Muscle layer of colon (tissue), 2 donors: ENCODE results near the gene ERCC6L.

Experiments
- H3K27ac ChIP-seq: one replicate; pipeline ENCODE4 v1.7.0; 2013; ENCODE audit warnings: low read depth, mild to moderate bottlenecking, low read length, moderate library complexity
- H3K27me3 ChIP-seq, 2 donors: one replicate each; pipeline ENCODE4 v1.7.0; 2013; ENCODE audit warnings: low read length in 2 of 2, mild to moderate bottlenecking in 2 of 2; ENCODE audit not compliant: insufficient read depth in 2 of 2, control insufficient read depth in 1 of 2
- H3K36me3 ChIP-seq: one replicate; pipeline ENCODE4 v1.7.0; 2013; ENCODE audit warnings: mild to moderate bottlenecking, low read length; ENCODE audit not compliant: insufficient read depth
- H3K4me1 ChIP-seq: one replicate; pipeline ENCODE4 v1.7.0; 2013; ENCODE audit warnings: mild to moderate bottlenecking, low read length; ENCODE audit not compliant: insufficient read depth
- H3K4me3 ChIP-seq, 2 donors: one replicate each; pipeline ENCODE4 v1.7.0; 2013; ENCODE audit warnings: low read length in 2 of 2, low read depth in 1 of 2, mild to moderate bottlenecking in 1 of 2, moderate library complexity in 1 of 2
- H3K9ac ChIP-seq: one replicate; pipeline ENCODE4 v1.7.0; 2013; ENCODE audit warnings: low read length
- H3K9me3 ChIP-seq: one replicate; pipeline ENCODE4 v1.7.0; 2013; ENCODE audit warnings: mild to moderate bottlenecking, low read length
- donor health status: abdominal sarcoma.
- donor health status: Adenocarcinoma of cecum.

The ERCC6L gene, protein sequence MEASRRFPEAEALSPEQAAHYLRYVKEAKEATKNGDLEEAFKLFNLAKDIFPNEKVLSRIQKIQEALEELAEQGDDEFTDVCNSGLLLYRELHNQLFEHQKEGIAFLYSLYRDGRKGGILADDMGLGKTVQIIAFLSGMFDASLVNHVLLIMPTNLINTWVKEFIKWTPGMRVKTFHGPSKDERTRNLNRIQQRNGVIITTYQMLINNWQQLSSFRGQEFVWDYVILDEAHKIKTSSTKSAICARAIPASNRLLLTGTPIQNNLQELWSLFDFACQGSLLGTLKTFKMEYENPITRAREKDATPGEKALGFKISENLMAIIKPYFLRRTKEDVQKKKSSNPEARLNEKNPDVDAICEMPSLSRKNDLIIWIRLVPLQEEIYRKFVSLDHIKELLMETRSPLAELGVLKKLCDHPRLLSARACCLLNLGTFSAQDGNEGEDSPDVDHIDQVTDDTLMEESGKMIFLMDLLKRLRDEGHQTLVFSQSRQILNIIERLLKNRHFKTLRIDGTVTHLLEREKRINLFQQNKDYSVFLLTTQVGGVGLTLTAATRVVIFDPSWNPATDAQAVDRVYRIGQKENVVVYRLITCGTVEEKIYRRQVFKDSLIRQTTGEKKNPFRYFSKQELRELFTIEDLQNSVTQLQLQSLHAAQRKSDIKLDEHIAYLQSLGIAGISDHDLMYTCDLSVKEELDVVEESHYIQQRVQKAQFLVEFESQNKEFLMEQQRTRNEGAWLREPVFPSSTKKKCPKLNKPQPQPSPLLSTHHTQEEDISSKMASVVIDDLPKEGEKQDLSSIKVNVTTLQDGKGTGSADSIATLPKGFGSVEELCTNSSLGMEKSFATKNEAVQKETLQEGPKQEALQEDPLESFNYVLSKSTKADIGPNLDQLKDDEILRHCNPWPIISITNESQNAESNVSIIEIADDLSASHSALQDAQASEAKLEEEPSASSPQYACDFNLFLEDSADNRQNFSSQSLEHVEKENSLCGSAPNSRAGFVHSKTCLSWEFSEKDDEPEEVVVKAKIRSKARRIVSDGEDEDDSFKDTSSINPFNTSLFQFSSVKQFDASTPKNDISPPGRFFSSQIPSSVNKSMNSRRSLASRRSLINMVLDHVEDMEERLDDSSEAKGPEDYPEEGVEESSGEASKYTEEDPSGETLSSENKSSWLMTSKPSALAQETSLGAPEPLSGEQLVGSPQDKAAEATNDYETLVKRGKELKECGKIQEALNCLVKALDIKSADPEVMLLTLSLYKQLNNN

GRCh38 chrX:72238721-72239475 is at the start of gene ERCC6L:
ERCC6L (minus strand) TSS chrX:72239027; CDS start chrX:72238911, 116 bp downstream.
- H3K36me3 ChIP-seq = no peaks in the 10 kb centered on the region
- H3K27ac ChIP-seq = no peak within 1 kb of the TSS
- H3K4me1 ChIP-seq = no peaks in the 10 kb centered on the region
- no peaks in the 10 kb centered on the region for H3K27me3 ChIP-seq
- no peak within 1 kb of the TSS for H3K9ac ChIP-seq
- H3K9me3 ChIP-seq = no peaks in the 10 kb centered on the region
- H3K4me3 ChIP-seq = peak within 1 kb of the TSS in 1 of 2 donors; percentile 9

DNA sequence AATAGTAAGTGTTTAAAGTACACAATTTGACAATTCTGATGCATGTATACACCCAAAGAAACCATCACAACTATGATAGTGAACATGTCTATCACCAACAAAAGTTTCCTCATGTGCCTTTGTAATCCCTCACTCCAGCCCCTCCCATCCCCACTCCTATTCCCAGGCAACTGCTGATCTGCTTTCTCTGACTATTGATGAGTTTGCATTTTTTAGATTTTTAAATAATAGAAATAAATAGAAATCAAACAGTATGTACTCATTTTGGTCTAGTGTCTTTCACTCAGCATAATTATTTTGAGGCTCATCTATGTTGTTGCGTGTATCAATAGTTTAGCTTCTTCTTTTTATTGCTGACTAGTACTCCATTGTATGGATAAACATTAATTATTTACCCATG is 43.5 kb upstream of the ERCC6L start:
- peaks cover 0 to 4% of the 10 kb centered on the region in 2 donors for H3K27me3 ChIP-seq
- H3K9me3 ChIP-seq = no peaks in the 10 kb centered on the region
- no peaks in the 10 kb centered on the region for H3K4me1 ChIP-seq
- H3K9ac ChIP-seq = no peak overlapping the region
- no peaks in the 10 kb centered on the region for H3K36me3 ChIP-seq
- no peak overlapping the region for H3K4me3 ChIP-seq
- no peak overlapping the region for H3K27ac ChIP-seq

DNA sequence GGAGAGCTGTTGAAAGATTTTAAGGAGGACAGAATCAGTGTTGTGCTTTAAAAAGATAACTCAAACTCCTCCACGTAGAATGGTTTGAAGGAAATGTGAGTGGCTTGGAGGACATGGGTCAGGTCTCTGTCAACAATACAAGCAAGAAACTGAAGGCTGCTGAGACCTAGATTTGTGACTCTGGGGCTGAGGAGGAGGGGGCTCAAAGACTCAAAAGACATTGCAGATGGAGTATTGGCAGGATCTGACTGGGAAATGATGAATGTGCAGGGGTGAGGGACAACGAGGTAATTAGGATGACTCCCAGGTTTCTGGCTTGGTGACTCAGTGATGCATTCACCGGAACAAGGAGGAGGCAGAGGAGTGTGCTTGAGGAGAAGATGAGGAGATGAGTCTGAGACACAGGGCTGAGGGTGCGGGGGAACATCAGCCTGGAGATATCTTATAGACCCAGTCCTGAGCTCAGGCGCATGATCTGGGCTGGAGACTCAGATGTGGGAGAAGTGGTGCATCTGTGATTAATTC is 41.6 kb upstream of the ERCC6L start:
- Histone ChIP-seq H3K4me3 (no peak overlapping the region), H3K9me3 (no peaks in the 10 kb centered on the region)

DNA sequence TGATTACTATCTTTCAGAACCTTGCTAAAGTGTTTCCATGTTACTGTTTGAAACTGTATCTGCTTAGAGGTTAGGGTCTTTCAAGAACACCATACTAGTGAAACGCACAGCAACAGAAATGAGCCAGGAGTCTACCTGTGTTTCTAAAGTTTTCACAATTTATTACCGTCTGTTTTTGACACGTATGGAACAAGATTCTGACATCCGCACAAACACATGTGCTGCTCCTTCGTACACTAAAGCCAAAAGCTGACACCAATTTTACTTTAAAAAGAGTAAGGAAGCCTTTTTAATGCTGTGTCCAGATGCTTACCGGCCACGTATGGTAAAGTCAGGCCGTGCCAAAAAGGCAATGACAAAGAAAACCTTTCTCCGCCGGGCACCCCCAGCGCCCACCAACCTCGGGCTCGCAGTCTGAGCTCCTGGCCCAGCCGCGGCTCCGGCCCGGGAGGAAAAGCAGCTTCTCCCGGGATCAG is 37.7 kb upstream of the ERCC6L start:
- peak overlapping the region; percentile 93 for H3K9ac ChIP-seq
- peak overlapping the region; percentile 81 to 85 for H3K4me3 ChIP-seq
- H3K36me3 ChIP-seq = peaks cover 45% of the 10 kb centered on the region

More for the DNA sequence above, 41.6 kb upstream of the ERCC6L start:
- Histone ChIP-seq H3K27me3 (no peaks in the 10 kb centered on the region), H3K4me1 (peaks cover 12% of the 10 kb centered on the region), H3K36me3 (peaks cover 6% of the 10 kb centered on the region), H3K9ac (no peak overlapping the region), H3K27ac (no peak overlapping the region)

DNA sequence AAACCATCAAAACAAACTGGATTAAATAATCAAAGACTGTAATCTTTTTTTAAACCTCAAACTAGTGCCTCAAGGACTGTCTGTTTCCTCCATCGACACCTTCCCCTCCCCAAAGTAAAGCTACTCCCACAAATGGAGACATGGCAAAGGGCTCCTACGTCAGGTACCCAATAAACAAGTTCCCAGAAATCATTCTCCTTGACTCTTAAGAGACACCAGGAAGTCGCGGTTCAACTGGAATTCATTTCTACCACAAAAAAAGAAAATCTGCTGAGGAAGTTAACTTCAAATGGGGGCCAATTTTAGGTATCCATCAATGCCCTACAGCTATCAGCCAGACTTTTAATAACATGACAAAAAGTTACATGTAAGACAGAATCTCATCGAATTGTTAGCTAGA is 35.7 kb upstream of the ERCC6L start:
- H3K27me3 ChIP-seq = no peaks in the 10 kb centered on the region
- H3K27ac ChIP-seq = no peak overlapping the region
- peak overlapping the region; percentile 93 for H3K9ac ChIP-seq
- peaks cover 60% of the 10 kb centered on the region for H3K36me3 ChIP-seq
- H3K9me3 ChIP-seq = no peaks in the 10 kb centered on the region
- peaks cover 26% of the 10 kb centered on the region for H3K4me1 ChIP-seq
- no peak overlapping the region for H3K4me3 ChIP-seq

More for the DNA sequence above, 37.7 kb upstream of the ERCC6L start:
- no peaks in the 10 kb centered on the region for H3K27me3 ChIP-seq
- H3K4me1 ChIP-seq = peaks cover 26% of the 10 kb centered on the region
- peak overlapping the region; percentile 94 for H3K27ac ChIP-seq
- no peaks in the 10 kb centered on the region for H3K9me3 ChIP-seq

GRCh38 chrX:72273718-72274117 is 34.9 kb upstream of the ERCC6L start:
- no peak overlapping the region for H3K27ac ChIP-seq
- peaks cover 26% of the 10 kb centered on the region for H3K4me1 ChIP-seq
- H3K9ac ChIP-seq = peak overlapping the region; percentile 36
- no peaks in the 10 kb centered on the region for H3K9me3 ChIP-seq
- H3K4me3 ChIP-seq = no peak overlapping the region
- H3K27me3 ChIP-seq = no peaks in the 10 kb centered on the region
- peaks cover 61% of the 10 kb centered on the region for H3K36me3 ChIP-seq

DNA sequence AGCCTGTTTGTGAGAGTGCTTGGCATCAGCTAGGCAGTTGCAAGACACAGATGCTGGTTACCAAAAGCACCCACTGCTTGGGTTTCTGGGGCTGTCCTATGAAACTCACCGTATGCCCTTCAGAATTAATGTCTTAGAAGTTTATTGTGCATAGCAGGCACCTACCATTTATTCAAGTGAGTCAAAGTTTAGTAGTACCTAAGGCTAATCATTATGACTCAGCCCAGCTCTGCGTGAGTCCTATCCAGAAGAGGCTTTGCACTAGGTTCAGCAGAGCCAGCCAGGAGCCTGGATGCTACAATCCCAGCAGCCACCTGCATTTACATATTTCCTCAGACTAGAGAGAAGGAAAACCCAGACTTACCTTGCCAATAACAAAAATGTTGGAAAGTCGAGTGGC is 34.0 kb upstream of the ERCC6L start:
- Histone ChIP-seq H3K36me3 (peaks cover 69% of the 10 kb centered on the region), H3K9ac (no peak overlapping the region), H3K9me3 (no peaks in the 10 kb centered on the region), H3K27me3 (no peaks in the 10 kb centered on the region), H3K4me3 (no peak overlapping the region), H3K4me1 (peaks cover 26% of the 10 kb centered on the region), H3K27ac (no peak overlapping the region)

GRCh38 chrX:72271812-72272211 is 33.0 kb upstream of the ERCC6L start:
- Histone ChIP-seq H3K36me3 (peaks cover 75% of the 10 kb centered on the region), H3K9me3 (no peaks in the 10 kb centered on the region), H3K27me3 (no peaks in the 10 kb centered on the region), H3K9ac (no peak overlapping the region), H3K27ac (no peak overlapping the region), H3K4me1 (peaks cover 26% of the 10 kb centered on the region), H3K4me3 (no peak overlapping the region)

DNA sequence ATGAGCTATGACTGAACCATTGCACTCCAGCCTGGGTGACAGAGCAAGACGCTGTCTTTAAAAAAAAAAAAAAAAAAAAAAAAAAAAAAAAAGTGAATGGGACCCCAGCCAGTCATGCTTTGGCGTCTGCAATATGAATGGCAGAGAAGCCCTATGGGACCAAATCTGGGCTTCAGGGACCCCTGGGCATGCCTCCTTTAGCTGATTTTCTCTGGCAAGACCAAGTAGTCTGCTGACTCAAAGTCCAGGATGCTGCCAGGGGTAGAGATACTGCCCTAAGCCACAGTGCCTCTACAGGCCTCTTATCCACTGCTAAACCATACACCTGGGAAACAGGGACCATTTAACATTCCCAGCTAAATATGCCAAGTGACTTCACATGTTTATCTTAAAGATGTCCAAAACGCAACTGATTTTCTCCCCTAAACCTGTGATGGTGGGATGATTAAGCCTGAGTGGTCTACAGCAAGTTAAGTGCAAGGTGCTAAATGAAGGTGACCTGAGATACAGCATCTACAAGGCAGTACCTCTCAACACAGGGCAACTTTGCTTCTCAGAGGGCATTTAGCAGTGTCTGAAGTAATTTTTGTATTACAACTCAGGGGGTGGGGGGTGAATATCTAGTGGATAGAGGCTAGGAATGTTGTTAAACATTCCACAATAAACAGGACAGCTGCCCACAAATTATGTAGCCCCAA is 32.4 kb upstream of the ERCC6L start:
- Histone ChIP-seq H3K4me3 (no peak overlapping the region), H3K36me3 (peaks cover 75% of the 10 kb centered on the region), H3K9me3 (no peaks in the 10 kb centered on the region), H3K27ac (no peak overlapping the region), H3K4me1 (peaks cover 23% of the 10 kb centered on the region), H3K9ac (no peak overlapping the region), H3K27me3 (no peaks in the 10 kb centered on the region)

DNA sequence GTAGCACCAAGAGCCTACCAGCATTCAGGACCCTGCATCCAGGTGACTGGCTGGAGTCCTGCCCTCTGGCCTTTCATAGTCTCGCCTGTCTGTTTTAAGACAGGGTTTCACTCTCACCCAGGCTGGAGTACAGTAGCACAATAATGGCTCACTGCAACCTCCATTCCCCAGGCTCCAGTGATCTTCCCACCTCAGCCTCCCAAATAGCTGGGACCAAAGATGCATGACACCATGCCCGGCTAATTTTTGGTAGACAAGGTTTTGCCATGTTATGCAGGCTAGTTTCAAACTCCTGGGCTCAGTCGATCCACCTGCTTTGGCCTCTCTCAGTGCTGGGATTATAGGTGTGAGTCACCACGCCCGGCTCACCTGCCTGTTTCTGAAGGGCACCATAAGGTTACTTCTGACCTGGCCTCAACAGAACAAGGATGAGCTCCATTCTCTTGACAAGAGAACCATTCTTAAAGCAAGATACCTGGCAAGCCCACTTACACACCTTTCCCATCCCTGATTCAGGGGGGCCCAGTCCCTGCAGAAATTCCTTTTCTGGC is 31.6 kb upstream of the ERCC6L start:
- Histone ChIP-seq H3K9ac (no peak overlapping the region), H3K27me3 (no peaks in the 10 kb centered on the region), H3K27ac (no peak overlapping the region), H3K4me3 (no peak overlapping the region), H3K4me1 (peaks cover 15% of the 10 kb centered on the region), H3K9me3 (no peaks in the 10 kb centered on the region), H3K36me3 (peaks cover 68% of the 10 kb centered on the region)
